Measurements from ENCODE around the gene ARHGEF4.
A peak's percentile ranks its signal among the peaks of the same experiment; 100 is the strongest.

The ARHGEF4 gene

DNA sequence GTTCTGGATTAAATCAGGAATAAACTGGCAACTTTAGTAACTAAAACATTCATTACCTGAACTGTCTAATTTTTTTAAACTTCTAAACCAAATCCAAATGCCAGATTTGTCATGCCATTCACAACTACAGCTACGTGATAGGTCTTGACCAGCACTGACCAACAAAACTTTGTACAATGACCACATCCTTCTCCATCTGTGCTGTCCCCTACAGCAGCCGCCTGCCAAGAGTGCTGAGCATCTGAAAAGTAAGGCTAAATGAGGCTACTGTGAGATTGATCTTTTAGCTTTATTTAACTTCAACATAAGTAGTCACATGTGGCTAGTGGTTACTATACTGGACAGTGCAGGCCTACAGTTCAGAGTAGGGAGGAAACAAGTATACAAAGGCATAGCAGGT lies 248.9 kb downstream of the ARHGEF4 start:
- no peak for DNase-seq (ENCODE audit: low read depth in 2 of 2)

DNA sequence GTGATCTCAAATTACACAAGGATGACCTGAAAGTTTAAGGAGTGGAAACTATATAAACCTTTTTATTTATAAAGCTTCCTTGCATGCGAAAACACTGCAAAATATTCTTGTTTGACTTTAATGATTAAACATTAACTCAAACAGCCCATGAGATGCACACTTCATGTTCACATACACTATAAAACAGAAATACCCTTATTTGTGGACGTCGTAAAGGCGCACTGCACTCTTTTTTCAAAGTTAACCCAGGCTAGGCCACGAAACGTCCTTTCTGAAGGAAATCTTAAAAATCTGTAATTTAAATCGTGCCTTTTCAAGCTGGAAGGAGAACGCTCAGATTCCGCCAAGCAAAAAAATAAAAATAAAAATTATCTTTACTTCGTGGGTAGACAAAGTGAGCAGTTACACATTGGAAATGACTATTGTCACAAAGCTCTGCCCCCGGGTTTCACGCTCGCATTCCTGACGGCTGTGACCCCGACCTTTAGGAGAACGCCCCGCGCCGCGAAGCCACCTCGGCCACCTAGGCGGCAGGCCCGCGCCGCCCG lies 255.8 kb downstream of the ARHGEF4 start:
- no peak for DNase-seq (ENCODE audit: low read depth in 2 of 2)

DNA sequence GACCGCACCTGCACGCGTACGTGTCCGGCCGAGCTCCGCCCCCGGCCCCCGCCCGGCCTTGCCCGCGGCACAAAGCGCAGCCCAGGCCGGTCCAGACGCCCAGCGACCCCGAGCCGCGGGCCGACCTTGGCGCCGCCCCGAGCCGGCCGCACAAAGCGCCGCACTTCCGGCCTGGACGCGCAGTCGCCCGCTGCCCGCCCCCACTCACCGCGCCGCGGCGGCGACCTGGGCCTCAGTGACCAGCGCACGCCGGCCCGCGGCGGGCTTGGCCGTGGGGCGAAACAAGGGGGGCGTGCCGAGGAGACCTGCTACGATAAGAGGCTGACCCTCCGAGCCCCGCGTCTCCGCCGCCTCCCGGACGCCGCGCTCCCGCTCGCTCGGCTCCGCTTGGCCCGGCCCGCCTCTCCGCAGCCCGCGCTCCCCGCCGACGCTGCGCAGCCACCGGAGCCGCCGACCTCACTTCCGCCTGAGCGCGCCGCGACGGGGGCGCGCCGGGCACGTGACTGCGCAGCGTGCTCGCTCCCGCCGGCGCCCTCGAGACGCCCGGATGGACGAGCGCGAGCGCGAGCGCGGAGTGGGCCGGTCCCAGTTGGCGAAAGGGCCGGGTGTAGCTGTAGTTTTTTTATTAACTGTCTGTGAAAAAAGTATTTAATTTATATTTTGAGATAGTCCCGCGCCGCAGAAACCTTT lies 256.4 kb downstream of the ARHGEF4 start, which contains the start of gene FAM168B:
FAM168B (minus strand) TSS at position 455 of the 690 bp plus-strand sequence. CDS start 10,814 bp downstream, outside the sequence.
- DNase-seq (ENCODE audit: low read depth in 2 of 2) = peak; percentile 74

DNA sequence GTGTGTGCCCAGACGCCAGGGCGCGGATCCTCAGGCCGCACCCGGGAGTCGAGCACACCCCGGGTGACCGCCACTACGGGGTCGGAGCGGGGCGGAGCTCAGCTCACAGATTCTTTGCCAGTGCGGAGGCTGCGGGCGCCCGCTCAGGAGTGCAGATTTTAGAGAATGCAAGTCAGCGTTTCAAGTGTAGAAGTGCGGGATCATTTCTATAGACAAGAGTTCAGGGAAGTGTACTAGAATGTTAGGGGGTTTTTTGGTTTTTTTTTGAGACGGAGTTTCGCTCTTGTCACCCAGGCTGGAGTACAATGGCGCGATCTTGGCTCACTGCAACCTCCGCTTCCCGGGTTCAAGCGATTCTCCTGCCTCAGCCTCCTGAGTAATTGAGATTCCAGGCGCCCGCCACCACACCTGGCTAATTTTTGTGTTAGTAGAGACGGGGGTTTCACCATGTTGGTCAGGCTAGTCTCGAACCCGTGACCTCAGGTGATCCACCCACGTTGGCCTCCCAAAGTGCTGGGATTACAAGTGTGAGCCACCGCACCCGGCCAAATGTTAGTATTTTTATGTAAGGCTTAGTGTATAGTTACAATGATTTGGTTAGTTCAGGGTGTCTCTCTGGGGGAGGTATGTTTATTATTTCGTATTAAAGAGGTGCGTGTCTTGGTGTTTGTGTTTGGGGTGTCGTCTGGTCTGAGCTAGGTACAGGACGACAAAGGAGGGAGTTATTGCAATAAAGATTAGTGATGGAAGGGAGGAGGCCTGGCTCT lies 257.2 kb downstream of the ARHGEF4 start:
- no peak for DNase-seq (ENCODE audit: low read depth in 2 of 2)

DNA sequence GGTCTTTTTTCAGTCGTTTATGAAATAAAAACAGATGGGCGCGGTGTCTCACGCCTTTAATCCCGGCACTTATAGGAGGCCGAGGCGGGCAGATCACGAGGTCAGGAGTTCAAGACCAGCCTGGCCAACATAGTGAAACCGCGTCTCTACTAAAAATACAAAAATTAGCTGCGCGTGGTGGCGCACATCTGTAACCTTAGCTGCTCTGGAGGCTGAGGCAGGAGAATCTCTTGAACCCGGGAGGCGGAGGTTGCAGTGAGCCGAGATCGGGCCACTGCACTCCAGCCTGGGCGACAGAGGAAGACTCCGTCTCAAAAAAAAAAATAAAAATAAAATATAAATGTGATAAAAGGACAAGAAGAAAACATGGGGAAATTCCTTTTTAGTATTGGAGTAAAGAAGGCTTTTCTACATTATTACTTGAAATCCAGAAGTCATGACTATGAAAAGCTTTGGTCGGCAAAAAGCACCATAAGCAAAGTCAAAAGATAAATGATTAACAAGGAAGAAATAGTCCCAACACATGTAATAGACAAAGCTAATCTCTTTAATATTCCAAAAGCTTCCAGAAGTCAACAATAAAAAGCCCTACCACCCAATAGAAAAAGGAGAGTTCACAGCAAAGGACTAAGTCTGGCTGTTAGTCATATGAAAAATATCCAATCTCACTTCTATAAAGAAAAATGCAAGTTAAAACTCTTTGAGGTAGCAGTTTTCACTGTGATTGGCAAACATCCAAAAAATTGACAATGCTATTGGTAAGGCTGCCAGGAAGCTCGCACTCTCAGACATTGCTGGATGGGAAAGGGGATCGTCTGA lies 258.0 kb downstream of the ARHGEF4 start:
- no peak for DNase-seq (ENCODE audit: low read depth in 2 of 2)
